ENCODE measurements around the gene TAF8.
"Not testable (repeated sequence)": the region's sequence is repeated elsewhere in the genome, so short reads cannot be mapped to it uniquely, and the experiment has no call there.

TAF8 gene, protein sequence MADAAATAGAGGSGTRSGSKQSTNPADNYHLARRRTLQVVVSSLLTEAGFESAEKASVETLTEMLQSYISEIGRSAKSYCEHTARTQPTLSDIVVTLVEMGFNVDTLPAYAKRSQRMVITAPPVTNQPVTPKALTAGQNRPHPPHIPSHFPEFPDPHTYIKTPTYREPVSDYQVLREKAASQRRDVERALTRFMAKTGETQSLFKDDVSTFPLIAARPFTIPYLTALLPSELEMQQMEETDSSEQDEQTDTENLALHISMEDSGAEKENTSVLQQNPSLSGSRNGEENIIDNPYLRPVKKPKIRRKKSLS

DNA sequence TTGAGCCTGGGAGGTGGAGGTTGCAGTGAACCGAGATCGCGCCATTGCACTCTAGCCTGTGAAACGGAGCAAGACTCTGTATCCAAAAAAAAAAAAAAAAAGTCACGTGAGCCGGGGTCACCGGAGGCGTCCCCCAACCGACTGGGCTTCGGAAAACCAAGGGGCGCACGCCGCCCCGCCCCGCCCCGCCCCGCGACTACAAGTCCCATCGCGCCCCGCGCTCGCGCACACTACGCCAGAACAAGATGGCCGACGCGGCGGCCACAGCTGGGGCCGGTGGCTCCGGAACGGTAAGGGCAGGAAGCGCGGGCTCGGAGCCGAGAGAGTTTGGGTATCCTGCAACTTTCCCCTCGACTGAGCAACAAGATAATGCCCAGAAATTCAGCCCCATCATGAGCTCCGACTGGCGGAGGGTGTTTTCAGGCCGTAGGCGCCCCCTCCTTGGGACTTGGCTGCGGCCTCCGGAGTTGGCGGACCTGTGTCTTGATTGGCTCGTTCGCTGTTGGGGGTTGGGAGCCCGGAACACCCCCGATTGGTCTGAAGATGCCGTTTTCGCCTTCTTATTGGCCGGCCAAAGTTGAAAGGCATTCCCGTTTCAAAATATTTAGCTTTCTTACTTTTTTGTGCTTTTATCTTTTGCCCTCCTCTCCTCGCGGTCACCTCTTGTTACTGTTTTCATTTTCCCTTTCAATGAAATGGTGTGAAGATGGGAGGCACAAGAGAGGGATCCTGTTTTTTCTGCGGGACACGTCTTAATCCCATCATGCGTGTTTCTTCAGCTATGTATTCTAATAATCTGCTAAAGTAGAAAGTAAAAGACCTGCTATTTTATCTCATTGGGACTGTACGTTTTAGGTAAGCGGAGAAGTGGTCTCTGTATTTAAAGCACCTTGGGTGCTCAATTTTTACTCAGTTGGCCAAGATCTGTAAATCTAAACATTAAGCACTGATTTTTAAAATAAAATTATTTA lies at the start of gene TAF8:
Gene TAF8, plus strand, starts transcription at position 228 of the 971 bp plus-strand sequence. Its CDS starts 18 bp downstream, at position 246.
- DNase-seq (ENCODE audit: low read depth), result peak; percentile 74

DNA sequence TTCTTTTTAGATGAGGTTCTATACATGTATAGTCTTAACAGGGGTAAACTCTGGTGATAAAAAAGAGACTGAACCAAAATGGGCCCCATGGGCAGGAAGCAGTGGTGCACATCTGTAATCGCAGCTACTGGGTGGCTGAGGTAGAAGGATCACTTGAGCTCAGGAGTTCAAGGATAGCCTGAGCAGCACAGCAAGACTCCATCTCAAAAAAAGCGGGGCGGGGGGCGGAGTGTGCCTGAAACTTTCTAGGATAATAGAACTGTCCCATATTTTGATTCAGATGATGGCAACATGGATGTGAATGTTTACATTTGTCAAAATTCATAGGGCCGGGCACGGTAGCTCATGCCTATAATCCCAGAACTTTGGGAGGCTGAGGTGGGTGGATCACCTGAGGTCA lies 48.8 kb upstream of the TAF8 start:
- DNase-seq (ENCODE audit: low read depth), result no peak

DNA sequence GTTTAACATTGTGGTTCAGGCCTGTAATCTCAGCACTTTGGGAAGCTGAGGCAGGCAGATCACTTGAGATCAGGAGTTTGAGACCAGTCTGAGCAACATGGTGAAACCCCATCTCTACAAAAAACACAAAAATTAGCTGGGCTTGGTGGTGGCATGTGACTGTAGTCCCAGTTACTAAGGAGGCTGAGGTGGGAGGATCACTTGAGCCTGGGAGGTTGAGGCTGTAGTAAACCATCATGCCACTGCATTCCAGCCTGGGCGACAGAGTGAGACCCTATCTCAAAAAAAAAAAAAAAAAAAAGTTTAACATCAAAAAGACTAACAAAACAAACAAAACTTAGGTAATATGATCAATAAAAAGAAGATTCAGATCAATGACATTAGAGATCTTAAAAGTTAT lies 46.7 kb upstream of the TAF8 start:
- DNase-seq (ENCODE audit: low read depth), result not testable (repeated sequence)

DNA sequence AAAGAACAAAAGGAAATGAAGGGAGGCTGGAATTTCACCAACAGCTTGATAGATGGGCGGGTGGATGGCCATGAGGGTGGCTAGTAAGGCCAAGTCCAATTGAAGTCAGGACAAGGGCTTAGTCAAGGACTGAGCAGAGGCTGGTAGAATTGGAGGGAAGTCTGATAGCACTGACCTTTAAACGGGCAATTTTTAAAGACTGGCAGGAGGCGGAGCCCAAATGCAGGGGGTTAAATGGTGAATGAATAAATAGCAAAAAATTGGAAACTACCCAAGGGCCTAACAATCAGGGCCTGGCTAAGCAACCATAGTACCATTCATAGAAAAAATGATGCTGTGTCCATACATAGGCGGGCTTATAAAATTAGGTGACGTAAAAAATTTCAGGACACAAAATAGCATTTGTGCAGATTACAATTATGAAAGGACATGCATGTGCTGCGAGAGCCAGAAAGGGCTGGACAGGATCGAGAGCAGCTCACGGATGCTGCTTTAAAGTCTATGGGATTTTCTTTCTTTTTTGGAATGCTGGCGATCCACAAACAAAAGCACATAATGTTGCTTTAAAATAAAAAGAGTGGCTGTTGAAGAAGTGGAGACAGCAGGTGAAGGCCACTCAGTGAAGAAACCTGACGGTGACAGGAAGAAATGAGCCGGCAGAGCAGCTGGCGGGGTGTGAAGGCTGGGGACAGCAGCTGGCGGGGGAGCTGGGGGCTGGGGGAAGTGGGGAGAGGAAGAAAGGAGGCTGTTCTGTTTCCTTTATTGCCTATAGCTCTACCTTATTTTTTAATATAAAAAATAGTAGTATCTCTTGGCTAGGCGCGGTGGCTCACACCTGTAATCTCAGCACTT lies 42.8 kb upstream of the TAF8 start:
- DNase-seq (ENCODE audit: low read depth), result no peak

DNA sequence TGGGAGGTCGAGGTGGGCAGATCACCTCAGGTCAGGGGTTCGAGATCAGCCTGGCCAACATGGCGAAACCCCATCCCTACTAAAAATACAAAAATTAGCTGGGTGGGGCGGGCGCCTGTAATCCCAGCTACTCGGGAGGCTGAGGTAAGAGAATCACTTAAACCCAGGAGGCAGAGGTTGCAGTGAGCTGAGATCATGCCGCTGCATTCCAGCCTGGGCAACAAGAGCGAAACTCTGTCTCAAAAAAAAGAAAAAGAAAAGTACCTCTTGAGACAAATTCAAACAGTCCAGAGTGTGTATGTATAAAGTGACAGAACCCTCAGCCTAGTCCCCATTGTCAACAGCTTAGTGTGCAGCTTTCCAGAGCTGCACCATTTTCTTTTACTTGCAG lies 42.2 kb upstream of the TAF8 start:
- DNase-seq (ENCODE audit: low read depth), result not testable (repeated sequence)

DNA sequence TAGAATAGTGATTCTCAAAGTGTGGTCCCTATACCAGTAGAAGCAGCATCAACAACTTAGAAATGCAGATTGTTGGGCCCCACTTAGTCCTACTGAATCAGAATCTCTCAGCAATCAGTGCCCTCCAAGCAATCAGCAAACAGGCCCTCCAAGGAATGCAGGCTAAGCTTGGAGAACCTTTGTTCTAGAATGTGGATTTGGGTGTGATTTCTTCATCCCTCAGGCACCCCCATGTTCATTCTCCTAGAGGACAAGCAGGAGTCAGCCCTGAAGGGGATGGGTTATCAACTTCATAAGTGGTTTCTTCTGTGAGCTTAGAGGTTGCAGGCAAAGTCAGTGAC lies 40.5 kb upstream of the TAF8 start:
- no peak for DNase-seq (ENCODE audit: low read depth)

DNA sequence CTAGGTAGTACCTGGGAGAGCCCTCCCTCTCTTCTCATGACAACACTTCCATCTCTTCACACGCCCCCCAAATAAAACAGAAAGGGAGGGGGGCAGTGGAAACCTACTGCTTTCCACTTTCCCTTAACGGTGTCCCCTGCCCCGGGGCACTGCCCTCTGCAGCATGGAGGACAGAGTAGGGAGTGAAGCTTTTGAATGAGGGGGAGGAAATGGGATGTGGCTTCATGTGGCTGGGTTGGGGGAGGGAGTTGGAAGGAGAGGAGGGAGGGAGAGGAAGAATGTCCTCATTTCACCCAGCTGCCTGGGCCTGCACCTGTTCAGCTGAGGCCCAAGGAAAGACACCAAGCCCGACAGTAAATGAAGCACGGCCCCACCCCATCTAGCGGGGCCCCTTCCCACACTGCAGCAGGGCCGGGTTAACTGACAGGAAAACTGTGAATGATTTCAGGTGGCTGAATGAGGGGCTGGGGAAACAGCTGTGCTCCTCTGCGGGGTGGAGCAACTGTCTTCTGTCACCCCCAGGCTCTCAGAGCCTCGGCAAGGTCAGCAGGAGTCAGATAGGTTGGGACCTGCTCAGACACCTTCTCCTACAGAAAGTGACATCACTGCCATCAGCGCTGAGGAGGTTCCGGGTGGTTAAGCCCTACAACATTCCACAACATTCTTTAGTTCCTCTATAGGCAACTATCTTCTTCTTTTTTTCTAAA lies 40.0 kb upstream of the TAF8 start:
- no peak for DNase-seq (ENCODE audit: low read depth)

DNA sequence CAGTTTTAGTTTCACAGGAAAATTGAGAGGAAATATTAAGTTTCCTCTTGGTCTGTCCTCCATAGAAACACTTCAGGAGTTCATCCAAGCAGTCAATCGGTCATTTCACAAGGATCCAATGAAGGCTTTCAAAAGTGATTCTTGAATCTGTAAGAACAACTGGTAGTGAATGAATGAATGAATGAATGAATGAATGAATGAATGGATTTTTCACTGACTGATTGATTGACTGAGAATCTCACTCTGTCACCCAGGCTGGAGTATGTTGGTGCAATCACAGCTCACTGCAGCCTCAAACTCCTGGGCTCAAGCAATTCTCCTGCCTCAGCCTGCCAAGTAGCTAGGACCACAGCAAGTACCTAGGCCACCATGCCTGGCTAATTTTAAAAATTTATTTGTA lies 39.4 kb upstream of the TAF8 start:
- DNase-seq (ENCODE audit: low read depth), result no peak

DNA sequence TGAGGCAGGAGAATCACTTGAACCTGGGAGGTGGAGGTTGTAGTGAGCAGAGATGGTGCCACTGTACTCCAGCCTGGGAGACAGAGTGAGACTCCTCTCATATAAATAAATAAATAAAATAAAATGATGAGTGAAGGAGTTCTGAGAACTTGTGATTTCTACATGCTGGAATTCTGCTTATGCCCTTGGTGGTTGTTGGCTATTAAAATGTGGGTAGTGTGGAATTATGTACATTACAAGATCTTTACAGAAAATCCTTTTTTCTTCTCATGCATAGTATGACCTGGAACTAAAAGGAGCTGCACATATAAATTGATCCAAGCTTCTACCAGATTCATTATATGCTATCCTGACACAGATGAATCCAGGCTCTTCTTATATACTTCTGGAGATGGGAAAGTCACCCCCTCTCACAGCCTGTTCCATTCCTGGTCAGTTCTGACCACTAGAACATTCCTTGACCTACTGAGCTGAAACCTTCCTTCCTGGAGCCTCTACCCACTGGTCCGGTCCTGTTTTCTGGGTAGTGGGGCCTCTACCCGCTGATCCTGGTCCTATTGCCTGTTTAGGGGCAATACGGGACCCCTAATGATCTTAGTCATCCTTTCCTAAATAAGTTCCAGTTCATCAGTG lies 37.7 kb upstream of the TAF8 start:
- DNase-seq (ENCODE audit: low read depth), result no peak

DNA sequence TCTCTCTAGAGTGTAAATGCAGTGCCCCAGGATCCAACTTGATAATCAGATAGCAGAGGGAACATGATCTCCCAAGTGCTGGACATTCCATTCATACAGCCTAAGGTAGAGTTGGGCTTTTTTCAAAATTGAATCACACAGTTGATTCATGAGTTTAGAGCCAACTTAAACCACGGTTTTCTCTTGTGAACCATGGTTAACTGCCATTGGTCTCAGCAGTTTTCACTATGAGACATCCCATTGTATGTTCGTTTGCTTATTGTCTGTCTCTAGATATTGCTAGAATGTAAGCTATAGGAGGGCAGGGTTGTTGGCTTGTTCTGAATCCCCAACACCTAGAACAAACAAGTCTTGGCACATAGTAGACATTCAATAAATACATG lies 37.2 kb upstream of the TAF8 start:
- DNase-seq (ENCODE audit: low read depth), result no peak

DNA sequence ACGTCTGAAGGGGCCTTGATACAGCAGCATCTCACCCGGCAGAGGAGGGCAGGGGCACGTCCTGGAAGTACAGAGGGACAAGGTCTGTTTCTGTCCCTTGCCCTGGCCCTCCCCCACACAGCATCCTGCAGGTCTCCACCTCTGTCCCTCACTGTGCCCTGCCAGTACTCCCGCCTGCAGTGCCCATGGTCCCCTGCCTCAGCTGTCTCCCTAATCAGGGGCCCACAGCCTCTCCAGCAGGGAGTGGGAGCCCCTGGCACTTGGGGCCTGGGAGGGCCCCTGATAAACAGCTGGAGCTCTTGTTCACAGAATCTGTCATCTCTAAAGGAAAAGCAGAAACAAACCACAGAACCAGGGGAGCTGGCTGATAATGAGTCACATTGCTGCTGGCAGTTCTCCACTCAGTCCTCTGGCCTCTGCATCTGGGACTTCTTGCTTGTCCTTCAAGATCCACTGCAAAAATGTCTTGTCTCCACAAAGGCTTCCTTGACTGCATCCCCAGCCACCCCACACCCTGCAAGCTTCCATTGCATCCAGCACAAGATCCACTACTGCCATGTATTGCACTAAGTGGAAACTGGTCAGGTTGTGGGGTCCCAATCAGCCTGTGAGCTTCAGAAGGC lies 33.2 kb upstream of the TAF8 start:
- DNase-seq (ENCODE audit: low read depth), result no peak

DNA sequence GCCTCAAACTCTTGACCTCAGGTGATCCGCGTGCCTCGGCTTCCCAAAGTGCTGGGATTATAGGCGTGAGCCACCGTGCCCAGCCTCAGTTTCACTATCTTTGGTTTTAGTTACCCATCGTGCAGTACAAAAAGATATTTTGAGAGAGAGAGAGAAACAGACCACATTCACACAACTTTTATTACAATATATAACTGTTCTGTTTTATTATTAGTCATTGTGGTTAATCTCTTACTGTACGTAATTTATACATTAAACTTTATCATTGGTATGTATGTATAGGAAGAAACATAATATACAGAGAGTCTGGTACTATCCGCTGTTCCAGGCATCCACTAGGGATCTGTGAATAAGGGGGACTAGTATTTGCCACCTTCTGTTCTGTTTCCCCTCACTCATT lies 29.4 kb upstream of the TAF8 start:
- DNase-seq (ENCODE audit: low read depth), result no peak

DNA sequence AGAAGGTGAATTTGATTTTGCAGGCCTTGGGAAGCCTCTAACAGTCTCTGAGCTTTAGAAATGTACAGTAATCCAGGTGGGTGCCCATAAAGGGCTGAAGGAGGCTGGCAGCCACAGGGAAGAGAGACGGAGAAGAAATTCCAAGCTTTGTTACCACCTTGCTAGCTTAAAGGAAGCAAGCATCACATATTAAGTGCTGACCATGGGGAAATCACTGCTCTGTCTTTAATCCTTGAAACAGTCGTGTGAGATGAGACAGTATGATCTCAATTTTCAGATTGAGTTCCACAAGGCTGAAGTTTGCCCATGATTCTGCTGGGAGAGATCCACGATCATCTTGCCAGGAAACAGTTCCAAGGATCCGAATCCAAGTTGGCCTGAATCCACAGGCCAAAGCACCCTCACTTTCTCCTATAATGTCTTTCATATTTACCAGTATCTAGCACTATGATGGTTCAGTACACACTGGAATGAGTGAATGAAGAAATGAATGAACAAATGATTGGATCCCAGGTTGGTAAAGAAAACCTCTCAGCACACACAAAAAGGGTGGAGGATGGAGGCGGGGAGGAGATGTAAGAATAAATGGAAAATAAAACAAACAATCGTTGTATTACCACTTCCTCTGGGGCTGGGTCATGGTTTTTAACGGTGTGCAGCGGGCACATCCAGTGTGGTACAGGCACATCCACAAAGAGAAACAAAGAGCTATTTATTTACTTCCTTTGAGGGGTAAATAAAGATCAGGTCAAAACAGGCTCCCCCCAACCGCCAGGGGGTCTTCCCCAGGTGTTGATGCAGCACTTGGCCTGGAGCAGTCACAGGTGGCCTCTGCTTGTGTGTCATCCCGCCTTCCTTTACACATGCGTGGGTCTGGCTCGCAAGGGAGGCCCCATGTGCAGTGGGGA lies 28.2 kb upstream of the TAF8 start:
- no peak for DNase-seq (ENCODE audit: low read depth)

DNA sequence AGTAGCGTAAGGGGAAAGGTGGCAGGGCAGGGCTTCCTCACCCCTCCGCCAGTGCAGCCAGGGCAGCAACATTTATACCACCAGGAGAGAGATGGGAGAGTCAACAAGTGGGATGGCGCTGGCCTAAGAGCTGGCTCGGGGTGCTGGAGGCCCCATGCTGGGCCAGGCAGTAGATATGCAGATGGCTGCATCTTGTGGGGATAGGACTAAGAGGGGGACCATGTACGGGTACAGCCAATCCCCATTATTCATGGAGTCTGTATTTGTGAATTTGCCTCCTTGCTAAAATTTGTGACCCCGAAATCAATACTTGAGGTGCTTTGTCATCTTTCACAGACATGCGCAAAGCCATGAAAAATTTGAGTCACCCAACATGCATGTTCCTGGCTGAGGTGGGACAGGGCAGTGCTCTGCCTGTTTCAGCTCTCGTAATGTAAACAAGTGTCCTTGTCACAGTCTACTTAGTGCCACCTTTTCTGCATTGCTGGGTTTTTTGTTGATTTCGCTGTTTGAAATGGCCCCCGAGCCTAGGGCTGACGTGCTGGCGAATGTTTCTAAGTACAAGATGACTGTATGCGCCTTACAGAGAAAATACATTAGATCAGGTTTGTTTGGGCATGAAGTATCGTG lies 27.5 kb upstream of the TAF8 start:
- DNase-seq (ENCODE audit: low read depth), result no peak

DNA sequence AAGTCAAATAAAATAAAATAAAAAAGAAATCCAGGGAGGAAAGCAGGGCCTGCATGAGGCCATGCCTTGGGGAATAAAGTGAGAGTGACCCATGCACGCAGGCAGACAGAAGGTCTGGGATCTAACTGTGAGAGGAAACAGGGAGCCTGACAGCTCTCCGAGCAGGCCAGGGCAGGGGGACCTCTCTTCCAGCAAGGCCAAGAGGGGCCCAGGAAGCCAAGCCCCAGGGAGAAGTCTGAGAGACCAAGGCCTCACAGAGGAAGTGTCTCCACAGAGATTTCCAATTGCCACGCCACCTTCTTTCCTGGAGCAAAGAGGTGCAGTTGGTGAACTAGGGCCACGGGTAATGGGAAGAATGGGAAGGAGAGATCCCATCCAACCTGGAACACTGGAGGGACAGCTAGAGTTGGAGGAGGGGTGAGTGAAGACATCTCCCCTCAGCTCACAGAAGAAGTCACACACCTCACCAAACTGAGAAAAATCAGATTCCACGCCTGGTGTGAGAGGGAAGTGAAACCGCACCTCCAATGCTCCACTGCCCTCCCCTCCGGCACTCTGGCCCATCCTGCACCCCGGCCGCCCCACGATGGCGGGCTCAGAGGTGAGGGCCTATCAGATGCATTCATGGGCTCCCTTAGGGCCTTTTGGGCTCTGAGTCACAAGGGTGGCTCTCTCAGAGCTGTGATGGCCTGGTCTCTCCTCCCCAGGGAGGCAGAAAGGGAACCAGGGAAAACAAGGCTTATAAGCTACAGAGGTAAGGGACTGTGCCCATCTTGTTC lies 25.1 kb upstream of the TAF8 start:
- no peak for DNase-seq (ENCODE audit: low read depth)

DNA sequence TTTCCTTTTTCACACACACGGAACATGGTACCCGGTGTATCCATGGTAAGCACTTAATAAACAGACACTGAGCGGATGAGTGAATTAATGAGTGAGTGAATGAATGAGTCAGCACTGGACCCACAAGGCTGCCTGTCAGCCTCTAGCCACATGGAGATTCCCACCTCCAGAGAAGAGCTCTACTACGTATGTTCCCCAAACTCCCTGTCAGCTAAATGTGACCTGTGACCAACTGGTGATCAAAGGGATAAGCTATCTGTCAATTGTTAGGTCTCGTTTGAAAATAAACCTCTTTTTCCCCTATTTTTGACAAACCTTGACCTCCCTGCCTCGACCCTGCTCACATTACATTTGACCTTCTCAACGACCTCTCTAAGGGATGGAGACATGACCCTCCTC lies 24.5 kb upstream of the TAF8 start:
- no peak for DNase-seq (ENCODE audit: low read depth)

DNA sequence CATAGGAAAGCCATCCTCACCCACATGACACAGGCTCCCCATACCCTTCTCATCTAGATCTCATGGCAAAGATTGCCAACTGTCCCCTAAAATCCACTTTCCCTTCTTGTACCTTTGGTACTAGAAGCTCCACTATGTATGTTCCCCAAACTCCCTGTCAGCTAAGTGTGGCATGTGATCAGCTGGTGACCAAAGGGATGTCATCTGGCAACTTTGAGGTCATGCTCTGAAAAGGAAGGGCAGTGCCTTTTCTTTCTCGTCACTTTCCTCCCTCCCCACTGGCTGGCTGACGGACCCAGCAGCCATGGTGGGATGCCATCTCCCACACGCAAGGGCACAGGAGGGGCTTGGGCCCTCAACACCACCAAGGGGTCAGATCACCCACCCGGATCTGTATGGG lies 23.8 kb upstream of the TAF8 start:
- DNase-seq (ENCODE audit: low read depth), result no peak

DNA sequence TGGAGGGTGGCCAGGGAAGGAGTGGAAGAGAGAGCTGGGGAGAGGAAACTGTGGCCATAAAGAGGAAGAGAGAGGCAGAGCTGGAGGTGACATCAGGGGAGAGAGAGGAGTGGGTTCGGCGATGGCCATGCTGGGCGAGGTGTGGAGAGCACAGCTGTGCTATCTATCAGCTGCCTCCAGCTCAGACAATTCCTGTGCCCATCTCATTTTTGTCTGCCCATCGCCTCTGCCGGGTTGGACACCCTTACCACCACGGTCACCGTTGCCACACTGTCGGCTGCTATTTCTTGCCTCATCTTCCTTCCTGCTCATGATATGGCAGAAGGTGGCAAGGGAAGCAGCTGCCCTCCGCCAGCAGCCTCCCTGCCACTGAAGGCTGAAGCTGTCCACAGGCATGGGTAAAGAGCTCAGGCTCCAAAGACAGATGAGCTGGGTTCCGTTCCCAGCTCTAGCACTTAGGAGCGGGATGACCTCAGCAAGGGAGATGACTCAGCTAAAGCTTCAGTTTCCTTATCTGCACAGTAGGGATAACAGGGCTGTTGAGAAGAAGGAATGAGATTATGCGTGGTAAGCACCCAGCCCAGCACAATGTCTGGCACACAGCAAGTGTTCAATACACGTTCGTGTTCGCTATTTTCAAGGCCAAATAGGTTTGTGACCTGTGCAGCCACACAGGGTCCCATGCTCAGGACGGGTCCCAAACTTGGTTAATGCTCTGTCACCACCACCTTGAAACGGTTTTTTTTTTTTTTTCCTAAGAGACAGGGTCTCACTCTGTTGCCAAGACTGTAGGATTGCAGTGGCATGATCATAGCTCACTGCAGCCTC lies 21.9 kb upstream of the TAF8 start:
- no peak for DNase-seq (ENCODE audit: low read depth)
